Measurements from ENCODE around the gene FCMR. TPM values are rescaled to one million over a fixed set of nuclear protein-coding genes. Genes with fewer than 3 reads are reported as not detected.
"Not testable (repeated sequence)": the region's sequence is repeated elsewhere in the genome, so short reads cannot be mapped to it uniquely, and the experiment has no call there.

The FCMR gene
- total RNA-seq, 4 donors from 2014 or later: 1.2 to 5.2 (median 3.0) TPM

GRCh38 chr1:206926286-206926685 lies 4.5 kb upstream of the FCMR start:
- Histone ChIP-seq H3K27ac (no peak overlapping the region), H3K9me3 (no peaks in the 10 kb centered on the region), H3K27me3 (no peaks in the 10 kb centered on the region), H3K36me3 (no peaks in the 10 kb centered on the region), H3K4me1 (no peaks in the 10 kb centered on the region), H3K4me3 (replicated peaks in 1 of 3) (no peak overlapping the region)
- 79 to 80% methylated on average over 2 of the region's 2 CpGs for WGBS, 2 donors
- intact Hi-C loops (cut with DNase I): no loop called here
- TF ChIP-seq CTCF (IDR thresholded peaks at IDR 0.05) (no peak), POLR2A (IDR thresholded peaks at IDR 0.05) (no peak)
- no peak for DNase-seq

GRCh38 chr1:206925106-206925736 lies 3.5 kb upstream of the FCMR start:
- H3K4me3 ChIP-seq (replicated peaks in 1 of 3): no peak overlapping the region
- DNase-seq: no peak
- H3K9me3 ChIP-seq: no peaks in the 10 kb centered on the region
- TF ChIP-seq CTCF (IDR thresholded peaks at IDR 0.05) (no peak), POLR2A (IDR thresholded peaks at IDR 0.05) (no peak)
- H3K27me3 ChIP-seq: no peaks in the 10 kb centered on the region
- intact Hi-C loops (cut with DNase I): no loop called here
- H3K4me1 ChIP-seq: no peaks in the 10 kb centered on the region
- H3K27ac ChIP-seq: no peak overlapping the region
- no peaks in the 10 kb centered on the region for H3K36me3 ChIP-seq
- 81 to 84% methylated on average over 11 of the region's 11 CpGs for WGBS, 2 donors

- no peaks in the 10 kb centered on the region for H3K27me3 ChIP-seq
- DNase-seq: no peak
- no peak for TF ChIP-seq POLR2A (IDR thresholded peaks at IDR 0.05)
- TF ChIP-seq CTCF (IDR thresholded peaks at IDR 0.05): no peak
- no peaks in the 10 kb centered on the region for H3K4me1 ChIP-seq
- H3K4me3 ChIP-seq (replicated peaks in 1 of 3): no peak overlapping the region
- no peaks in the 10 kb centered on the region for H3K9me3 ChIP-seq
- no peak overlapping the region for H3K27ac ChIP-seq
- intact Hi-C loops (cut with DNase I): no loop called here
- no peaks in the 10 kb centered on the region for H3K36me3 ChIP-seq
- WGBS, 2 donors: 72 to 80% methylated on average over 8 of the region's 8 CpGs
Observed at GRCh38 chr1:206924592-206925105, 2.9 kb upstream of the FCMR start.

- intact Hi-C loops (cut with DNase I); DNase-seq: not testable (repeated sequence)
- WGBS, 2 donors: 83 to 85% methylated on average over 4 of the region's 4 CpGs
Observed at GRCh38 chr1:206923961-206924557, 2.3 kb upstream of the FCMR start.

GRCh38 chr1:206923009-206923960 lies 1.5 kb upstream of the FCMR start:
- H3K36me3 ChIP-seq: no peaks in the 10 kb centered on the region
- 61 to 80% methylated on average over 11 to 12 of the region's 12 CpGs for WGBS, 2 donors
- no peaks in the 10 kb centered on the region for H3K4me1 ChIP-seq
- no peak overlapping the region for H3K27ac ChIP-seq
- no peak overlapping the region for H3K4me3 ChIP-seq (replicated peaks in 1 of 3)
- no peaks in the 10 kb centered on the region for H3K9me3 ChIP-seq
- TF ChIP-seq CTCF (IDR thresholded peaks at IDR 0.05) (no peak), POLR2A (IDR thresholded peaks at IDR 0.05) (no peak)
- intact Hi-C loops (cut with DNase I): no loop called here
- DNase-seq: peak in 1 of 2 donors; percentile 22
- H3K27me3 ChIP-seq: no peaks in the 10 kb centered on the region

More at GRCh38 chr1:206923961-206924557, 2.3 kb upstream of the FCMR start:
- not testable (repeated sequence) for H3K4me3 ChIP-seq (replicated peaks in 1 of 3); H3K9me3 ChIP-seq; H3K27ac ChIP-seq; H3K4me1 ChIP-seq; H3K27me3 ChIP-seq; H3K36me3 ChIP-seq

Data from thyroid gland (tissue), 4 donors.